KOPT-K1 (cell line): ENCODE results near the gene MAN2B1.
"Not testable (repeated sequence)": the region's sequence is repeated elsewhere in the genome, so short reads cannot be mapped to it uniquely, and the experiment has no call there.

ENCODE experiments used
- H3K27ac ChIP-seq: fragments of 200-600 bp; sonication (generic); 2 replicates; pipeline ENCODE4 v1.5.1; 2016; ENCODE audit warnings: antibody characterized with exemption, mild to moderate bottlenecking, low read depth, low read length; ENCODE audit not compliant: poor library complexity, severe bottlenecking
- H3K36me3 ChIP-seq: fragments of 200-600 bp; sonication (generic); 2 replicates; pipeline ENCODE4 v1.5.1; 2017; ENCODE audit warnings: antibody characterized with exemption, mild to moderate bottlenecking, low read length, moderate library complexity; ENCODE audit not compliant: insufficient read depth
- H3K9me3 ChIP-seq: fragments of 200-600 bp; sonication (generic); 2 replicates; pipeline ENCODE4 v1.5.1; 2017; ENCODE audit warnings: antibody characterized with exemption, low read length, mild to moderate bottlenecking; ENCODE audit not compliant: insufficient read depth, poor library complexity, severe bottlenecking

The MAN2B1 gene

DNA sequence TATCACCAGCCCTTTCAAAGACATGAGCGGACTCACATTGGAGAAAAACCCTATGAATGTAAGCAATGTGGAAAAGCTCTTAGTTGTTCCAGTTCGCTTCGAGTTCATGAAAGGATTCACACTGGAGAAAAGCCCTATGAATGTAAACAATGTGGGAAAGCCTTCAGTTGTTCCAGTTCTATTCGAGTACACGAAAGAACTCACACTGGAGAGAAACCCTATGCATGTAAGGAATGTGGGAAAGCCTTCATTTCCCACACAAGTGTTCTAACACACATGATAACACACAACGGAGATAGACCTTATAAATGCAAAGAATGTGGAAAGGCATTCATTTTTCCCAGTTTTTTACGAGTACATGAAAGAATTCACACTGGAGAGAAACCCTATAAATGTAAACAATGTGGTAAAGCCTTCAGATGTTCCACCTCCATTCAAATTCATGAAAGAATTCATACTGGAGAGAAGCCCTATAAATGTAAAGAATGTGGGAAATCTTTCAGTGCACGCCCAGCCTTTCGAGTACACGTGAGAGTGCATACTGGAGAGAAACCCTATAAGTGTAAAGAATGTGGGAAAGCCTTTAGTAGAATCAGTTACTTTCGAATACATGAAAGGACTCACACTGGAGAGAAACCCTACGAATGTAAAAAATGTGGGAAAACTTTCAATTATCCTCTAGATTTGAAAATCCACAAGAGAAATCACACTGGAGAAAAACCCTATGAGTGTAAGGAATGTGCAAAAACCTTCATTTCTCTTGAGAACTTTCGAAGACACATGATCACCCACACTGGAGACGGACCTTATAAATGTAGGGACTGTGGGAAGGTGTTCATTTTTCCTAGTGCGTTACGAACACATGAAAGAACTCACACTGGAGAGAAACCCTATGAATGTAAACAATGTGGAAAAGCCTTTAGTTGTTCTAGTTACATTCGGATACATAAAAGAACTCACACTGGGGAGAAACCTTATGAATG, 38.2 kb downstream of the MAN2B1 start:
- no peak overlapping the region for H3K27ac ChIP-seq
- peaks cover 62% of the 10 kb centered on the region for H3K36me3 ChIP-seq
- H3K9me3 ChIP-seq: peaks cover 24% of the 10 kb centered on the region

DNA sequence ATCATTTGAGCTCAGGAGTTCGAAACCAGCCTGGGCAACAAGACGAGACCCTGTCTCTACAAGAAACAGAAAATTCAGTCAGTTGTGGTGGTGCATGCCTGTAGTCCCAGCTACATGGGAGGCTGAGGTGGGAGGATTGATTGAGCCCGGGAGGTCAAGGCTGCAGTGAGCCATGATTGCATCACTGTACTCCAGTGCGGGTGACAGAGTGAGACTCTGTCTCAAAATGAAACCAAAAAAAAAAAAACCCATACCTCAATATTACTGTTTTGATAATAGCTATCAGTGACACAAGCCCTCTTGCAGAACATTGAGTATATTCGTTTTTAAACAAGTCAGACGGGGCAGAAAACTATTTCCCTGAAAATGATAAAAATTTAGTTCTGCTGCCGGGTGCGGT, 39.6 kb downstream of the MAN2B1 start:
- peaks cover 62% of the 10 kb centered on the region for H3K36me3 ChIP-seq
- peaks cover 24% of the 10 kb centered on the region for H3K9me3 ChIP-seq
- no peak overlapping the region for H3K27ac ChIP-seq

- no peak overlapping the region for H3K27ac ChIP-seq
- H3K36me3 ChIP-seq: peaks cover 46% of the 10 kb centered on the region
- H3K9me3 ChIP-seq: peaks cover 17% of the 10 kb centered on the region
These were observed 43.0 kb downstream of the MAN2B1 start for GRCh38 chr19:12623361-12624031.

GRCh38 chr19:12621253-12622024, 45.1 kb downstream of the MAN2B1 start:
- not testable (repeated sequence) for H3K9me3 ChIP-seq, H3K27ac ChIP-seq
- peaks cover 31% of the 10 kb centered on the region; the same call in 1 of the 2 replicates for H3K36me3 ChIP-seq

DNA sequence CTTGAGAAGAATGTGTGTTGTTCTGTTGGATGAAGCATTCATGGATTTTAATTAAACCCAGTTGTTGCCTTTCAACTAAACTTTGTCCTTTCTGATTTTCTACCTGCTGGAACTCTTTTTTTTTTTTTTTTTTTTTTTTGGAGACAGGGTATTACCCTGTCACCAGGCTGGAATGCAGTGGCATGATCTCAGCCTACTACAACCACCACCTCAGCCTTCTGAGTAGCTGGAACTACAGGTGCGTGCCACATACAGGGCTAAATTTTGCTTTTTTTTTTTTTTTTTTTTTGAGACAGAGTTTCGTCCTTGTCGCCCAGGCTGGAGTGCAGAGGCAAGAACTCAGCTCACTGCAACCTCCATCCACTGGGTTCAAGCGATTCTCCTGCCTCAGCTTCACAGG, 48.9 kb downstream of the MAN2B1 start:
- no peaks in the 10 kb centered on the region for H3K9me3 ChIP-seq
- no peak overlapping the region for H3K27ac ChIP-seq
- H3K36me3 ChIP-seq: peaks cover 5% of the 10 kb centered on the region; the same call in 1 of the 2 replicates

DNA sequence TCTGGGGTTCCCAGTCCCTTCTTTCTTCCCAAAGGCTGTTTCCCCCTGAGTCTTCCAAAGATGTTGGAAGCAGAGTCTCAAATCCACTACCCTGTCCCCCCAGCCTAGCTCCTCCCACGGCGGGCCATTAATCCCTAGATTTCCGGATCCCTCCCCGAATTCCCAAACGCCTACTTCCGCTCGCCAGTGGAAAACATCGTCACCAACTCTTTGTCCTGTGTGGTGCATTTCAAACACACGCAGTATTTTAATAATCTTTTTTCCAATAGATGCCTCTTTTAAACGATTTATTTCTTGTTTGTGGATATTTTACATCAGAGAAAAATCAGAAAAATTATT, 55.2 kb downstream of the MAN2B1 start:
- Histone ChIP-seq H3K9me3 (no peaks in the 10 kb centered on the region), H3K36me3 (peaks cover 12% of the 10 kb centered on the region; the same call in 1 of the 2 replicates), H3K27ac (peak overlapping the region; percentile 70)

- no peaks in the 10 kb centered on the region for H3K9me3 ChIP-seq
- peaks cover 12% of the 10 kb centered on the region; the same call in 1 of the 2 replicates for H3K36me3 ChIP-seq
- peak within 1 kb of the TSS; percentile 70 for H3K27ac ChIP-seq
These were observed 55.8 kb downstream of the MAN2B1 start, which contains the start of the genes ZNF490 and ZNF791 for GRCh38 chr19:12610540-12611360. ZNF490 (minus strand) TSS chr19:12610813; CDS start chr19:12610680, 133 bp downstream. ZNF791 (plus strand) TSS chr19:12610920; CDS start chr19:12611080, 160 bp downstream.

GRCh38 chr19:12607631-12608030, 58.9 kb downstream of the MAN2B1 start:
- Histone ChIP-seq H3K9me3 (no peaks in the 10 kb centered on the region), H3K36me3 (peaks cover 12% of the 10 kb centered on the region)

GRCh38 chr19:12606796-12607195, 59.7 kb downstream of the MAN2B1 start:
- peaks cover 12% of the 10 kb centered on the region for H3K36me3 ChIP-seq
- H3K9me3 ChIP-seq: no peaks in the 10 kb centered on the region
- H3K27ac ChIP-seq: no peak overlapping the region

More at GRCh38 chr19:12607631-12608030, 58.9 kb downstream of the MAN2B1 start:
- H3K27ac ChIP-seq: no peak overlapping the region

DNA sequence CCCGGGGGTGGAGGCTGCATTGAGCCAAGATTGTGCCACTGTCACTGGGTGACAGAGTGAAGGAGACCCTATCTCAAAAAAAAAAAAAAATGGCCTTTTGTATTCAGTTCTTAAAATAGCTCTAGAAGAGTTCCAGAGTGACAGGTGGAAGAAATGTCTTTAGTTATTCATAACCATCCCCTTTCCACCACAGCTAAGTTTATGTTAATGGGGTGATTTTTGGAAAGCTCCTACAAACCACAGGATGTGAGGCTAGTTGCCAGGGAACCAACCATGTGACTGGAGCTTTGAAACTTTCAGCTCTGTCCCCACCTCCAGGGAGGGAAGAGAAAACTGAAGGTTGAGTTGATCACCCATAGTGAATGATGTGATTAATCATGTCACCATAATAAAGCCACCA, 62.8 kb downstream of the MAN2B1 start:
- Histone ChIP-seq H3K9me3 (no peaks in the 10 kb centered on the region), H3K36me3 (peaks cover 9% of the 10 kb centered on the region), H3K27ac (no peak overlapping the region)

DNA sequence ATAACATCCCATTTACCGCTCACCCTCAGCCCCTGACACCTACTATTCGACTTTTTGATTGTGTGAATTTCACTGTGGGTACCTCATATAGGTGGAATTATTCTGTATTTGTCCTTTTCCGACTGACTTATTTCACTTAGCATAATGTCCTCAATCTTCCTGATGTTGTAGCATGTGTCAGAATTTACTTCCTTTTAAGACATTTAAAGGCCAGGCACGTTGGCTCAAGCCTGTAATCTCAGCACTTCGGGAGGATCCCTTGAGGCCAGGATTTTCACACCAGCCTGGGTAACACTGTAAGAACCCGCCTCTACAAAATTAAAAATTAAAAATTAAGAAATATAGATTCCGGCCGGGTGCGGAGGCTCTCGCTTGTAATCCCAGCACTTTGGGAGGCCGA, 68.9 kb downstream of the MAN2B1 start:
- H3K27ac ChIP-seq: no peak overlapping the region
- H3K9me3 ChIP-seq: no peaks in the 10 kb centered on the region

DNA sequence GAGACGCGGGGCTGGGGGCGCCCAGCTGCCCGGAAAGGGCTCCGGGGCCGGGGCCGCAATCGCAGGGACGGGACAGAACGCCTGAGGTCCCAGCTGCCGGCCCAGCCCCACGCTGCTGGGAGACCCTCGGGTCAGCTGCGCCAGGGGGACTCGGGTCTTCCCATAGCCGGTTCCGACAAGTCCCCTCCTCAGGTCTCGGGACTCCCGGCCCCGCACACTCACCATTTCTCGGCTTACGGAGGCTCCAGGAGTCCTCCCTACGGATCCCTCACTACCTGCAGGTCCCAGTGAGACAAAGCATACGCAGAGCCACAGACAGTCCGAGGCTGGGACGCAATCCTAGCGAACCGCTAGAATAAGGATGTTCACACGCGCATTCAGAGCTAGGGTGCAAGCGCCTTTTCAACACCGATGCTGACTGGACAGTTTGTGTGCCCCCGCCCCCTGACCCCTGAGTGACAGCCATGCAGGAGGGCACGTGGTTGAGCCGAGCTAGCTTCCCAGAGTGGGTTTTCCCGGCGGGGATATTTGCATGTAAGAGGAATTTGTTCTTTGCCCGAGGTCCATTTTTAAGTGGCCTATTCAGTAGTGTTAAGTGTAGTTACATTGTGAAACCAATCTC, 69.5 kb downstream of the MAN2B1 start:
- Histone ChIP-seq H3K36me3 (peaks cover 10% of the 10 kb centered on the region), H3K27ac (no peak overlapping the region)

More for the DNA sequence above, 68.9 kb downstream of the MAN2B1 start:
- H3K36me3 ChIP-seq: peaks cover 10% of the 10 kb centered on the region

More for the DNA sequence above, 69.5 kb downstream of the MAN2B1 start:
- no peaks in the 10 kb centered on the region for H3K9me3 ChIP-seq
